ENCODE data around the gene REEP2. TPM values are rescaled to one million over a fixed set of nuclear protein-coding genes. Genes with fewer than 3 reads are reported as not detected.
"Not testable (repeated sequence)": the region's sequence is repeated elsewhere in the genome, so short reads cannot be mapped to it uniquely, and the experiment has no call there.

Gene REEP2
- total RNA-seq = 6.4 and 9.1 TPM in 2 replicates
- polyA plus RNA-seq (2012) = 29.8 TPM

- DNase-seq (ENCODE audit: low read depth) = peak; percentile 74
Observed at GRCh38 chr5:138438724-138439476, at the start of gene REEP2. REEP2 (plus strand) TSS chr5:138439057; CDS start chr5:138439209, 152 bp downstream.

GRCh38 chr5:138389332-138389731, 49.5 kb upstream of the REEP2 start:
- no peak for DNase-seq (ENCODE audit: low read depth)

GRCh38 chr5:138389911-138390310, 48.9 kb upstream of the REEP2 start:
- DNase-seq (ENCODE audit: low read depth) = not testable (repeated sequence)

GRCh38 chr5:138391859-138392386, 46.9 kb upstream of the REEP2 start:
- DNase-seq (ENCODE audit: low read depth) = peak; percentile 90

- no peak for DNase-seq (ENCODE audit: low read depth)
Observed at GRCh38 chr5:138402640-138403039, 36.2 kb upstream of the REEP2 start.

- no peak for DNase-seq (ENCODE audit: low read depth)
Observed at GRCh38 chr5:138408023-138408422, 30.8 kb upstream of the REEP2 start.

- DNase-seq (ENCODE audit: low read depth) = peak; percentile 19
Observed at GRCh38 chr5:138410996-138411640, 27.7 kb upstream of the REEP2 start.

GRCh38 chr5:138418444-138418843, 20.4 kb upstream of the REEP2 start:
- DNase-seq (ENCODE audit: low read depth) = no peak

GRCh38 chr5:138425079-138425478, 13.8 kb upstream of the REEP2 start:
- DNase-seq (ENCODE audit: low read depth) = no peak

GRCh38 chr5:138435943-138436342, 2.9 kb upstream of the REEP2 start:
- DNase-seq (ENCODE audit: low read depth) = no peak

- no peak for DNase-seq (ENCODE audit: low read depth)
Observed at GRCh38 chr5:138438003-138438723, 694 bp upstream of the REEP2 start.

GRCh38 chr5:138439477-138440158, 761 bp downstream of the REEP2 start:
- DNase-seq (ENCODE audit: low read depth) = peak; percentile 11

- DNase-seq (ENCODE audit: low read depth) = no peak
Observed at GRCh38 chr5:138440159-138441073, 1.6 kb downstream of the REEP2 start.

- DNase-seq (ENCODE audit: low read depth) = no peak
Observed at GRCh38 chr5:138441221-138441620, 2.4 kb downstream of the REEP2 start.

- DNase-seq (ENCODE audit: low read depth) = no peak
Observed at GRCh38 chr5:138444078-138444773, 5.4 kb downstream of the REEP2 start.

- no peak for DNase-seq (ENCODE audit: low read depth)
Observed at GRCh38 chr5:138444774-138445546, 6.1 kb downstream of the REEP2 start.

GRCh38 chr5:138445547-138446271, 6.9 kb downstream of the REEP2 start:
- DNase-seq (ENCODE audit: low read depth) = no peak

GRCh38 chr5:138448070-138448469, 9.2 kb downstream of the REEP2 start:
- no peak for DNase-seq (ENCODE audit: low read depth)
